Measurements from ENCODE around the gene GRM8.

GRCh38 chr7:127186686-127187085, 66.1 kb downstream of the GRM8 start:
- no peak for TF ChIP-seq POLR2AphosphoS5 (IDR thresholded peaks at IDR 0.05)
- TF ChIP-seq, protein P1, sequence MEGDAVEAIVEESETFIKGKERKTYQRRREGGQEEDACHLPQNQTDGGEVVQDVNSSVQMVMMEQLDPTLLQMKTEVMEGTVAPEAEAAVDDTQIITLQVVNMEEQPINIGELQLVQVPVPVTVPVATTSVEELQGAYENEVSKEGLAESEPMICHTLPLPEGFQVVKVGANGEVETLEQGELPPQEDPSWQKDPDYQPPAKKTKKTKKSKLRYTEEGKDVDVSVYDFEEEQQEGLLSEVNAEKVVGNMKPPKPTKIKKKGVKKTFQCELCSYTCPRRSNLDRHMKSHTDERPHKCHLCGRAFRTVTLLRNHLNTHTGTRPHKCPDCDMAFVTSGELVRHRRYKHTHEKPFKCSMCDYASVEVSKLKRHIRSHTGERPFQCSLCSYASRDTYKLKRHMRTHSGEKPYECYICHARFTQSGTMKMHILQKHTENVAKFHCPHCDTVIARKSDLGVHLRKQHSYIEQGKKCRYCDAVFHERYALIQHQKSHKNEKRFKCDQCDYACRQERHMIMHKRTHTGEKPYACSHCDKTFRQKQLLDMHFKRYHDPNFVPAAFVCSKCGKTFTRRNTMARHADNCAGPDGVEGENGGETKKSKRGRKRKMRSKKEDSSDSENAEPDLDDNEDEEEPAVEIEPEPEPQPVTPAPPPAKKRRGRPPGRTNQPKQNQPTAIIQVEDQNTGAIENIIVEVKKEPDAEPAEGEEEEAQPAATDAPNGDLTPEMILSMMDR (IDR thresholded peaks at IDR 0.05; ENCODE audit: poor library complexity, severe bottlenecking): no peak

Data from neural cell (in vitro differentiated cells).